ENCODE measurements around the gene TP73.

Gene TP73

GRCh38 chr1:3636080-3636479, 16.2 kb upstream of the TP73 start:
- no peak for DNase-seq

GRCh38 chr1:3636531-3636930, 15.8 kb upstream of the TP73 start:
- DNase-seq, result no peak

GRCh38 chr1:3638027-3638426, 14.3 kb upstream of the TP73 start:
- no peak for DNase-seq

GRCh38 chr1:3638676-3639075, 13.6 kb upstream of the TP73 start:
- no peak for DNase-seq

GRCh38 chr1:3639397-3639911, 12.9 kb upstream of the TP73 start:
- DNase-seq, result no peak

GRCh38 chr1:3640121-3640837, 12.0 kb upstream of the TP73 start:
- no peak for DNase-seq

GRCh38 chr1:3641046-3641760, 11.1 kb upstream of the TP73 start:
- no peak for DNase-seq

- no peak for DNase-seq
Measured at GRCh38 chr1:3641816-3642215, 10.5 kb upstream of the TP73 start.

- no peak for DNase-seq
Measured at GRCh38 chr1:3642919-3643675, 9.2 kb upstream of the TP73 start.

GRCh38 chr1:3644273-3644672, 8.0 kb upstream of the TP73 start:
- no peak for DNase-seq

- DNase-seq, result no peak
Measured at GRCh38 chr1:3645247-3645646, 7.1 kb upstream of the TP73 start.

- DNase-seq, result no peak
Measured at GRCh38 chr1:3645666-3646355, 6.5 kb upstream of the TP73 start.

- no peak for DNase-seq
Measured at GRCh38 chr1:3646596-3646995, 5.7 kb upstream of the TP73 start.

- peak; percentile 91 for DNase-seq
Measured at GRCh38 chr1:3649342-3650247, 2.7 kb upstream of the TP73 start, which contains the start of gene WRAP73. Gene WRAP73 (minus strand): TSS chr1:3650103. CDS start chr1:3649999, 104 bp downstream.

GRCh38 chr1:3650248-3651025, 1.9 kb upstream of the TP73 start:
- DNase-seq, result no peak

- no peak for DNase-seq
Measured at GRCh38 chr1:3651026-3651929, 1.0 kb upstream of the TP73 start.

- no peak for DNase-seq
Measured at GRCh38 chr1:3652548-3653285, 401 bp downstream of the TP73 start.

GRCh38 chr1:3653286-3653618, 936 bp downstream of the TP73 start:
- DNase-seq, result no peak
